ENCODE measurements around the gene UNC5CL.

- TF ChIP-seq CTCF (IDR thresholded peaks at IDR 0.05 in 2 of 3, conservative IDR thresholded peaks at IDR 0.05 in 1 of 3; ENCODE audit: borderline replicate concordance in 1 of 3, insufficient read depth in 1 of 3, low read depth in 2 of 3, low read length in 2 of 3) = no peak
- TF ChIP-seq SRF (IDR thresholded peaks at IDR 0.05; ENCODE audit: low read depth) = no peak
- no peak for TF ChIP-seq MAX (IDR thresholded peaks at IDR 0.05)
- TF ChIP-seq POLR2A (IDR thresholded peaks at IDR 0.05; ENCODE audit: borderline replicate concordance, extremely low read depth, insufficient read depth, insufficient read length) = no peak
- TF ChIP-seq TCF7L2 (IDR thresholded peaks at IDR 0.05; ENCODE audit: borderline replicate concordance, extremely low read depth, insufficient read depth, insufficient read length) = no peak
Measured at GRCh38 chr6:40998661-40999060, 40.4 kb downstream of the UNC5CL start.
